ENCODE data around the gene CR1. TPM values are rescaled to one million over a fixed set of nuclear protein-coding genes. Genes with fewer than 3 reads are reported as not detected.
"Not testable (repeated sequence)": the region's sequence is repeated elsewhere in the genome, so short reads cannot be mapped to it uniquely, and the experiment has no call there.

Gene CR1
- total RNA-seq, 1 donor from 2014 or later = 0.51 TPM

GRCh38 chr1:207658904-207659485, 163.0 kb downstream of the CR1 start:
- Mint-ChIP-seq H3K4me3 (ENCODE audit: unreplicated experiment) (no peak overlapping the region), H3K27me3 (ENCODE audit: unreplicated experiment) (no peaks in the 10 kb centered on the region), H3K4me1 (ENCODE audit: unreplicated experiment) (no peaks in the 10 kb centered on the region), H3K27ac (ENCODE audit: unreplicated experiment) (no peak overlapping the region), H3K9me3 (ENCODE audit: unreplicated experiment) (peaks cover 11% of the 10 kb centered on the region), H3K36me3 (ENCODE audit: low read depth, unreplicated experiment) (peaks cover 42% of the 10 kb centered on the region)
- TF ChIP-seq CTCF (IDR thresholded peaks at IDR 0.05; ENCODE audit: unreplicated experiment) = no peak
- no peak for DNase-seq (ENCODE audit: low spot score)

- Mint-ChIP-seq H3K27me3 (ENCODE audit: unreplicated experiment) (no peaks in the 10 kb centered on the region), H3K36me3 (ENCODE audit: low read depth, unreplicated experiment) (peaks cover 48% of the 10 kb centered on the region), H3K4me1 (ENCODE audit: unreplicated experiment) (no peaks in the 10 kb centered on the region), H3K9me3 (ENCODE audit: unreplicated experiment) (peaks cover 12% of the 10 kb centered on the region), H3K27ac (ENCODE audit: unreplicated experiment) (no peak overlapping the region), H3K4me3 (ENCODE audit: unreplicated experiment) (no peak overlapping the region)
- no peak for TF ChIP-seq CTCF (IDR thresholded peaks at IDR 0.05; ENCODE audit: unreplicated experiment)
- DNase-seq (ENCODE audit: low spot score) = no peak
Measured at GRCh38 chr1:207659545-207660153, 163.7 kb downstream of the CR1 start.

GRCh38 chr1:207661420-207661819, 165.5 kb downstream of the CR1 start:
- not testable (repeated sequence) for H3K27me3 Mint-ChIP-seq (ENCODE audit: unreplicated experiment); H3K27ac Mint-ChIP-seq (ENCODE audit: unreplicated experiment); DNase-seq (ENCODE audit: low spot score); H3K4me3 Mint-ChIP-seq (ENCODE audit: unreplicated experiment); H3K4me1 Mint-ChIP-seq (ENCODE audit: unreplicated experiment)
- Mint-ChIP-seq H3K9me3 (ENCODE audit: unreplicated experiment) (peaks cover 12% of the 10 kb centered on the region), H3K36me3 (ENCODE audit: low read depth, unreplicated experiment) (peaks cover 55% of the 10 kb centered on the region)

- no peak overlapping the region for H3K27ac Mint-ChIP-seq (ENCODE audit: unreplicated experiment)
- H3K9me3 Mint-ChIP-seq (ENCODE audit: unreplicated experiment) = peaks cover 12% of the 10 kb centered on the region
- TF ChIP-seq CTCF (IDR thresholded peaks at IDR 0.05; ENCODE audit: unreplicated experiment) = no peak
- DNase-seq (ENCODE audit: low spot score) = no peak
- peaks cover 60% of the 10 kb centered on the region for H3K36me3 Mint-ChIP-seq (ENCODE audit: low read depth, unreplicated experiment)
- H3K4me1 Mint-ChIP-seq (ENCODE audit: unreplicated experiment) = peaks cover 9% of the 10 kb centered on the region
- H3K27me3 Mint-ChIP-seq (ENCODE audit: unreplicated experiment) = no peaks in the 10 kb centered on the region
- H3K4me3 Mint-ChIP-seq (ENCODE audit: unreplicated experiment) = no peak overlapping the region
Measured at GRCh38 chr1:207666342-207666741, 170.4 kb downstream of the CR1 start.

GRCh38 chr1:207669528-207670009, 173.6 kb downstream of the CR1 start:
- Mint-ChIP-seq H3K4me1 (ENCODE audit: unreplicated experiment) (peaks cover 14% of the 10 kb centered on the region), H3K9me3 (ENCODE audit: unreplicated experiment) (no peaks in the 10 kb centered on the region), H3K27me3 (ENCODE audit: unreplicated experiment) (no peaks in the 10 kb centered on the region), H3K4me3 (ENCODE audit: unreplicated experiment) (no peak overlapping the region), H3K27ac (ENCODE audit: unreplicated experiment) (no peak overlapping the region), H3K36me3 (ENCODE audit: low read depth, unreplicated experiment) (peaks cover 35% of the 10 kb centered on the region)
- no peak for DNase-seq (ENCODE audit: low spot score)
- TF ChIP-seq CTCF (IDR thresholded peaks at IDR 0.05; ENCODE audit: unreplicated experiment) = no peak

All from endothelial cell (in vitro differentiated cells).